ENCODE results near the gene IRF1. TPM values are rescaled to one million over a fixed set of nuclear protein-coding genes. Genes with fewer than 3 reads are reported as not detected.

The IRF1 gene
- total and polyA plus RNA-seq, 2 of the 4 experiments (the other 2 are of a cell fraction): 11.1 to 18.9 TPM

GRCh38 chr5:132500931-132501628, 10.5 kb upstream of the IRF1 start:
- Histone ChIP-seq H2BK20ac (ENCODE audit: low read depth, low read length) (peak overlapping the region; percentile 99), H2BK120ac (ENCODE audit: low read depth, low read length) (peak overlapping the region; percentile 96), H3K36me3 (ENCODE audit: control insufficient read depth, insufficient read depth, low read length) (no peaks in the 10 kb centered on the region), H3K4me3 (ENCODE audit: insufficient read depth, low read depth, low read length) (no peak overlapping the region), H3K4me1 (ENCODE audit: control insufficient read depth, insufficient read depth, low read length) (peaks cover 35% of the 10 kb centered on the region), H3K9me1 (ENCODE audit: insufficient read depth, low read length) (peaks cover 52% of the 10 kb centered on the region), H3K9ac (ENCODE audit: low read depth, low read length) (no peak overlapping the region), H2AK5ac (ENCODE audit: low read depth, low read length) (peak overlapping the region; percentile 95), H4K20me1 (ENCODE audit: insufficient read depth, low read length) (no peaks in the 10 kb centered on the region), H4K91ac (ENCODE audit: insufficient read depth, low read depth, low read length) (peak overlapping the region; percentile 83), H3K18ac (ENCODE audit: low read depth, low read length) (0 out of 2 replicates have a peak overlapping the region, but pooled peaks have one; percentile 12), H3K9me3 (ENCODE audit: control insufficient read depth, insufficient read depth, low read length) (no peaks in the 10 kb centered on the region), H3K56ac (ENCODE audit: extremely low read depth, insufficient read depth, low read length) (no peak overlapping the region), H3K14ac (replicated peaks; ENCODE audit: low read depth, low read length) (peak overlapping the region; percentile 35; the same call in 1 of the 2 replicates), H3K4me2 (ENCODE audit: low read depth, low read length) (no peak overlapping the region), H3K27ac (ENCODE audit: insufficient read depth, low read length) (no peak overlapping the region), H2BK15ac (ENCODE audit: low read depth, low read length) (peak overlapping the region; percentile 30; the same call in 1 of the 3 replicates), H3K79me1 (ENCODE audit: low read depth in 1 of 2, low read length in 2 of 2) (peaks cover 0 to 22% of the 10 kb centered on the region in 2 experiments; a peak in 1 of 4 replicates), H4K5ac (ENCODE audit: low read depth, low read length) (peak overlapping the region; percentile 22; the same call in 1 of the 2 replicates), H2BK5ac (ENCODE audit: low read depth, low read length, poor library complexity, severe bottlenecking) (peak overlapping the region; percentile 17), H3K23ac (ENCODE audit: low read depth, low read length) (peak overlapping the region; percentile 4; the same call in 1 of the 2 replicates), H2AK9ac (replicated peaks; ENCODE audit: low read depth, low read length, poor library complexity) (peak overlapping the region; percentile 80), H4K8ac (ENCODE audit: low read depth in 2 of 2, low read length in 2 of 2) (peak overlapping the region in 1 of 2 experiments; percentile 66; a peak in 2 of 4 replicates), H3K27me3 (ENCODE audit: control insufficient read depth, insufficient read depth, low read length) (no peaks in the 10 kb centered on the region), H3K4ac (ENCODE audit: low read depth, low read length) (peak overlapping the region; percentile 99), H2AFZ (replicated peaks; ENCODE audit: low read length, poor library complexity) (peak overlapping the region; percentile 73)
- no TSS peak for BruUV-seq (replicated peaks)
- POLR2A ChIA-PET (ENCODE audit: unreplicated experiment): no interaction called here
- CTCF ChIA-PET: interaction anchor here (0.5 to 5.2 kb wide), 7 partner anchors 8 to 114 kb away, joined by 3 to 30 read pairs (median 4); no protein-coding TSS in a partner anchor
- ATAC-seq (ENCODE audit: low read depth) (no peak), DNase-seq (peak; percentile 55)
- in situ Hi-C loops (cut with MboI; ENCODE audit: low sequenced_read_pairs): loop anchor here (5.0 kb wide), 1 partner anchor 114 kb away; no protein-coding TSS in a partner anchor
- TF ChIP-seq RAD21 (IDR thresholded peaks at IDR 0.05; ENCODE audit: low read length): peak; percentile 88
- TF ChIP-seq MAFK (IDR thresholded peaks at IDR 0.05; ENCODE audit: low read depth, low read length): no peak
- TF ChIP-seq, protein P1, sequence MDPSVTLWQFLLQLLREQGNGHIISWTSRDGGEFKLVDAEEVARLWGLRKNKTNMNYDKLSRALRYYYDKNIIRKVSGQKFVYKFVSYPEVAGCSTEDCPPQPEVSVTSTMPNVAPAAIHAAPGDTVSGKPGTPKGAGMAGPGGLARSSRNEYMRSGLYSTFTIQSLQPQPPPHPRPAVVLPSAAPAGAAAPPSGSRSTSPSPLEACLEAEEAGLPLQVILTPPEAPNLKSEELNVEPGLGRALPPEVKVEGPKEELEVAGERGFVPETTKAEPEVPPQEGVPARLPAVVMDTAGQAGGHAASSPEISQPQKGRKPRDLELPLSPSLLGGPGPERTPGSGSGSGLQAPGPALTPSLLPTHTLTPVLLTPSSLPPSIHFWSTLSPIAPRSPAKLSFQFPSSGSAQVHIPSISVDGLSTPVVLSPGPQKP (IDR thresholded peaks at IDR 0.05; ENCODE audit: borderline replicate concordance, low read depth, low read length): no peak
- peak; percentile 85 for TF ChIP-seq SMC3 (IDR thresholded peaks at IDR 0.05; ENCODE audit: low read depth, low read length)
- peak; percentile 57 for TF ChIP-seq POLR2A (IDR thresholded peaks at IDR 0.05; ENCODE audit: low read depth, low read length)
- peak; percentile 33; the same call in 1 of the 2 replicates for TF ChIP-seq MAZ (IDR thresholded peaks at IDR 0.05; ENCODE audit: borderline replicate concordance, low read depth, low read length)
- TF ChIP-seq, protein P2, sequence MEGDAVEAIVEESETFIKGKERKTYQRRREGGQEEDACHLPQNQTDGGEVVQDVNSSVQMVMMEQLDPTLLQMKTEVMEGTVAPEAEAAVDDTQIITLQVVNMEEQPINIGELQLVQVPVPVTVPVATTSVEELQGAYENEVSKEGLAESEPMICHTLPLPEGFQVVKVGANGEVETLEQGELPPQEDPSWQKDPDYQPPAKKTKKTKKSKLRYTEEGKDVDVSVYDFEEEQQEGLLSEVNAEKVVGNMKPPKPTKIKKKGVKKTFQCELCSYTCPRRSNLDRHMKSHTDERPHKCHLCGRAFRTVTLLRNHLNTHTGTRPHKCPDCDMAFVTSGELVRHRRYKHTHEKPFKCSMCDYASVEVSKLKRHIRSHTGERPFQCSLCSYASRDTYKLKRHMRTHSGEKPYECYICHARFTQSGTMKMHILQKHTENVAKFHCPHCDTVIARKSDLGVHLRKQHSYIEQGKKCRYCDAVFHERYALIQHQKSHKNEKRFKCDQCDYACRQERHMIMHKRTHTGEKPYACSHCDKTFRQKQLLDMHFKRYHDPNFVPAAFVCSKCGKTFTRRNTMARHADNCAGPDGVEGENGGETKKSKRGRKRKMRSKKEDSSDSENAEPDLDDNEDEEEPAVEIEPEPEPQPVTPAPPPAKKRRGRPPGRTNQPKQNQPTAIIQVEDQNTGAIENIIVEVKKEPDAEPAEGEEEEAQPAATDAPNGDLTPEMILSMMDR (conservative IDR thresholded peaks at IDR 0.05; ENCODE audit: low read depth, low read length): peak; percentile 84
- no peak for TF ChIP-seq MXI1 (IDR thresholded peaks at IDR 0.05; ENCODE audit: borderline replicate concordance, low read depth, low read length)
- dilution Hi-C loops (cut with HindIII; ENCODE audit: low sequenced_read_pairs, unreplicated experiment): no loop called here
- WGBS, 2 experiments (ENCODE audit: extremely low coverage in 2 of 2, insufficient read length in 1 of 2): 100% methylated on average over 1 of the region's 6 CpGs; no CpG with 5 or more reads in 1 of the 2 experiments
- intact Hi-C loops (cut with micrococcal nuclease): loop anchor here (1.0 kb wide), 2 partner anchors 82 to 115 kb away; no protein-coding TSS in a partner anchor
